GM18907 (cell line): ENCODE measurements around the gene RTEL1.
A peak's percentile ranks its signal among the peaks of the same experiment; 100 is the strongest.
"Not testable (repeated sequence)": the region's sequence is repeated elsewhere in the genome, so short reads cannot be mapped to it uniquely, and the experiment has no call there.

Experiments
- ATAC-seq: cut with Tn5 transposase; IDR thresholded peaks from one replicate; pipeline ENCODE4 v1.9.1; 2021; ENCODE audit warnings: mild to moderate bottlenecking, moderate library complexity; ENCODE audit not compliant: unreplicated experiment

RTEL1 gene

GRCh38 chr20:63627751-63628245, 30.3 kb upstream of the RTEL1 start:
- no peak for ATAC-seq

- no peak for ATAC-seq
These were observed 29.7 kb upstream of the RTEL1 start for GRCh38 chr20:63628246-63628975.

GRCh38 chr20:63630956-63631355, 27.2 kb upstream of the RTEL1 start:
- not testable (repeated sequence) for ATAC-seq

GRCh38 chr20:63631426-63631825, 26.7 kb upstream of the RTEL1 start:
- ATAC-seq, result not testable (repeated sequence)

- ATAC-seq, result no peak
These were observed 24.4 kb upstream of the RTEL1 start for GRCh38 chr20:63633732-63634131.

GRCh38 chr20:63635431-63636141, 22.5 kb upstream of the RTEL1 start:
- ATAC-seq, result no peak

- no peak for ATAC-seq
These were observed 21.1 kb upstream of the RTEL1 start for GRCh38 chr20:63636752-63637628.

GRCh38 chr20:63639093-63639975, 18.8 kb upstream of the RTEL1 start:
- ATAC-seq, result no peak

GRCh38 chr20:63640086-63640485, 18.0 kb upstream of the RTEL1 start:
- ATAC-seq, result no peak

- not testable (repeated sequence) for ATAC-seq
These were observed 17.4 kb upstream of the RTEL1 start for GRCh38 chr20:63640686-63641085.

- ATAC-seq, result no peak
These were observed 16.8 kb upstream of the RTEL1 start for GRCh38 chr20:63641146-63641791.

- ATAC-seq, result peak; percentile 48
These were observed 16.2 kb upstream of the RTEL1 start for GRCh38 chr20:63641792-63642523.

GRCh38 chr20:63642527-63643247, 15.4 kb upstream of the RTEL1 start:
- no peak for ATAC-seq

GRCh38 chr20:63643499-63643898, 14.6 kb upstream of the RTEL1 start:
- no peak for ATAC-seq

GRCh38 chr20:63643946-63644345, 14.2 kb upstream of the RTEL1 start:
- ATAC-seq, result no peak

- ATAC-seq, result no peak
These were observed 12.9 kb upstream of the RTEL1 start for GRCh38 chr20:63645218-63645617.

- no peak for ATAC-seq
These were observed 9.9 kb upstream of the RTEL1 start for GRCh38 chr20:63648190-63648589.

GRCh38 chr20:63648895-63649589, 9.1 kb upstream of the RTEL1 start:
- no peak for ATAC-seq
